ENCODE results near the gene ATP1A4. TPM values are rescaled to one million over a fixed set of nuclear protein-coding genes. Genes with fewer than 3 reads are reported as not detected.

The ATP1A4 gene
- total and polyA plus RNA-seq, 4 donors = not detected

DNA sequence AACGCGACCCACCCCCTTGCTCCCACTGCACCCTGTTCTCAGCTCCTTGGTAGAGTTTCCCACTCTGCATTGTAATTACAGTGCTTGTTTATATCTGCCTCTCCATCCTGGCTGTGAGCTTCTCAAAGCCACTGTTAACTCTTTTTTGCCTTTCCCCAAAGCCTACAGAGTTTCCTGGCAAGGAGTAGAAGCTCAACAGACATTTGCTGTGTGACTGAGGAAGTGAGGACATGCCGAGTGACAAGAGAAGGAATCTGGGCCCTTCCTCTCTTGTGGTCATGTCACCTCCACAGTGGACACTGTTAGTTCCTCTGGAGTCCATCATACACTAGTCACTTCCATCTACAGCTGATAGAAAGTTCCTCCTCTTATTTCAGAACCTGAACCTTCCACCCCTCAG, 46.9 kb upstream of the ATP1A4 start (continued):
- TF ChIP-seq NR2F2 (IDR thresholded peaks at IDR 0.05) = no peak
- no peak for TF ChIP-seq TAF1 (conservative IDR thresholded peaks at IDR 0.05)
- TF ChIP-seq EGR1 (IDR thresholded peaks at IDR 0.05; ENCODE audit: low read depth in 2 of 2) = no peak
- TF ChIP-seq SP1 (IDR thresholded peaks at IDR 0.05) = no peak
- no peak for TF ChIP-seq FOXA2 (IDR thresholded peaks at IDR 0.05)

- TF ChIP-seq SP1 (IDR thresholded peaks at IDR 0.05) (no peak), HNF4G (IDR thresholded peaks at IDR 0.05) (no peak), FOXA2 (IDR thresholded peaks at IDR 0.05) (no peak), EGR1 (IDR thresholded peaks at IDR 0.05; ENCODE audit: low read depth in 2 of 2) (no peak), JUND (IDR thresholded peaks at IDR 0.05) (no peak), NR2F2 (IDR thresholded peaks at IDR 0.05) (no peak), RAD21 (IDR thresholded peaks at IDR 0.05) (no peak), HNF4A (conservative IDR thresholded peaks at IDR 0.05) (no peak), TAF1 (conservative IDR thresholded peaks at IDR 0.05) (no peak), FOXA1 (IDR thresholded peaks at IDR 0.05) (no peak), YY1 (IDR thresholded peaks at IDR 0.05) (no peak), CTCF (IDR thresholded peaks at IDR 0.05; ENCODE audit: low read depth, low read length, missing input control) (no peak), GABPA (IDR thresholded peaks at IDR 0.05 in 1 of 2, conservative IDR thresholded peaks at IDR 0.05 in 1 of 2) (no peak), RXRA (IDR thresholded peaks at IDR 0.05) (no peak)
- TF ChIP-seq, protein P1, sequence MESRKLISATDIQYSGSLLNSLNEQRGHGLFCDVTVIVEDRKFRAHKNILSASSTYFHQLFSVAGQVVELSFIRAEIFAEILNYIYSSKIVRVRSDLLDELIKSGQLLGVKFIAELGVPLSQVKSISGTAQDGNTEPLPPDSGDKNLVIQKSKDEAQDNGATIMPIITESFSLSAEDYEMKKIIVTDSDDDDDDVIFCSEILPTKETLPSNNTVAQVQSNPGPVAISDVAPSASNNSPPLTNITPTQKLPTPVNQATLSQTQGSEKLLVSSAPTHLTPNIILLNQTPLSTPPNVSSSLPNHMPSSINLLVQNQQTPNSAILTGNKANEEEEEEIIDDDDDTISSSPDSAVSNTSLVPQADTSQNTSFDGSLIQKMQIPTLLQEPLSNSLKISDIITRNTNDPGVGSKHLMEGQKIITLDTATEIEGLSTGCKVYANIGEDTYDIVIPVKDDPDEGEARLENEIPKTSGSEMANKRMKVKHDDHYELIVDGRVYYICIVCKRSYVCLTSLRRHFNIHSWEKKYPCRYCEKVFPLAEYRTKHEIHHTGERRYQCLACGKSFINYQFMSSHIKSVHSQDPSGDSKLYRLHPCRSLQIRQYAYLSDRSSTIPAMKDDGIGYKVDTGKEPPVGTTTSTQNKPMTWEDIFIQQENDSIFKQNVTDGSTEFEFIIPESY (IDR thresholded peaks at IDR 0.05) = no peak
- TF ChIP-seq, protein P2, sequence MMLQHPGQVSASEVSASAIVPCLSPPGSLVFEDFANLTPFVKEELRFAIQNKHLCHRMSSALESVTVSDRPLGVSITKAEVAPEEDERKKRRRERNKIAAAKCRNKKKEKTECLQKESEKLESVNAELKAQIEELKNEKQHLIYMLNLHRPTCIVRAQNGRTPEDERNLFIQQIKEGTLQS (IDR thresholded peaks at IDR 0.05) = no peak
- TF ChIP-seq, protein P3, sequence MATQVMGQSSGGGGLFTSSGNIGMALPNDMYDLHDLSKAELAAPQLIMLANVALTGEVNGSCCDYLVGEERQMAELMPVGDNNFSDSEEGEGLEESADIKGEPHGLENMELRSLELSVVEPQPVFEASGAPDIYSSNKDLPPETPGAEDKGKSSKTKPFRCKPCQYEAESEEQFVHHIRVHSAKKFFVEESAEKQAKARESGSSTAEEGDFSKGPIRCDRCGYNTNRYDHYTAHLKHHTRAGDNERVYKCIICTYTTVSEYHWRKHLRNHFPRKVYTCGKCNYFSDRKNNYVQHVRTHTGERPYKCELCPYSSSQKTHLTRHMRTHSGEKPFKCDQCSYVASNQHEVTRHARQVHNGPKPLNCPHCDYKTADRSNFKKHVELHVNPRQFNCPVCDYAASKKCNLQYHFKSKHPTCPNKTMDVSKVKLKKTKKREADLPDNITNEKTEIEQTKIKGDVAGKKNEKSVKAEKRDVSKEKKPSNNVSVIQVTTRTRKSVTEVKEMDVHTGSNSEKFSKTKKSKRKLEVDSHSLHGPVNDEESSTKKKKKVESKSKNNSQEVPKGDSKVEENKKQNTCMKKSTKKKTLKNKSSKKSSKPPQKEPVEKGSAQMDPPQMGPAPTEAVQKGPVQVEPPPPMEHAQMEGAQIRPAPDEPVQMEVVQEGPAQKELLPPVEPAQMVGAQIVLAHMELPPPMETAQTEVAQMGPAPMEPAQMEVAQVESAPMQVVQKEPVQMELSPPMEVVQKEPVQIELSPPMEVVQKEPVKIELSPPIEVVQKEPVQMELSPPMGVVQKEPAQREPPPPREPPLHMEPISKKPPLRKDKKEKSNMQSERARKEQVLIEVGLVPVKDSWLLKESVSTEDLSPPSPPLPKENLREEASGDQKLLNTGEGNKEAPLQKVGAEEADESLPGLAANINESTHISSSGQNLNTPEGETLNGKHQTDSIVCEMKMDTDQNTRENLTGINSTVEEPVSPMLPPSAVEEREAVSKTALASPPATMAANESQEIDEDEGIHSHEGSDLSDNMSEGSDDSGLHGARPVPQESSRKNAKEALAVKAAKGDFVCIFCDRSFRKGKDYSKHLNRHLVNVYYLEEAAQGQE (IDR thresholded peaks at IDR 0.05) = no peak
- TF ChIP-seq, protein P4, sequence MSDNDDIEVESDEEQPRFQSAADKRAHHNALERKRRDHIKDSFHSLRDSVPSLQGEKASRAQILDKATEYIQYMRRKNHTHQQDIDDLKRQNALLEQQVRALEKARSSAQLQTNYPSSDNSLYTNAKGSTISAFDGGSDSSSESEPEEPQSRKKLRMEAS (IDR thresholded peaks at IDR 0.05) = no peak
- Histone ChIP-seq H3K36me3 (ENCODE audit: control insufficient read depth in 4 of 4, insufficient read depth in 3 of 4, low read depth in 1 of 4, low read length in 3 of 4) (no peaks in the 10 kb centered on the region), H3K4me1 (ENCODE audit: control insufficient read depth in 4 of 4, insufficient read depth in 4 of 4, low read length in 3 of 4) (peaks cover 4 to 17% (median 8%) of the 10 kb centered on the region in 4 donors), H3K27me3 (ENCODE audit: control insufficient read depth in 4 of 4, insufficient read depth in 4 of 4, low read length in 3 of 4) (no peaks in the 10 kb centered on the region), H3K9ac (ENCODE audit: low read depth in 1 of 2, low read length in 2 of 2) (no peak overlapping the region), H3K9me3 (ENCODE audit: control insufficient read depth in 4 of 4, low read length in 3 of 4) (no peaks in the 10 kb centered on the region), H3K4me3 (ENCODE audit: low read depth in 1 of 3, low read length in 3 of 3) (no peak overlapping the region), H3K27ac (ENCODE audit: low read depth in 1 of 2, low read length in 2 of 2) (no peak overlapping the region)
- DNase-seq (ENCODE audit: low spot score) = no peak
- 95% methylated on average over 5 of the region's 5 CpGs for WGBS
Measured at GRCh38 chr1:160105155-160105554, 46.2 kb upstream of the ATP1A4 start.
